Activated T-helper 1 cell treated with anti-CD3 and anti-CD28 coated beads, Interleukin-12 subunit alpha, Interleukin-12 subunit beta, Interleukin-2, Interleukin-4 antibody, amounts not matched to agents 30 ng/mL and 10 ng/mL and 1 ng/mL, durations not matched to agents 14 hours and 24 hours and 36 hours (primary cell): ENCODE measurements around the gene PSMC6. TPM values are rescaled to one million over a fixed set of nuclear protein-coding genes. Genes with fewer than 3 reads are reported as not detected.
"Not testable (repeated sequence)": the region's sequence is repeated elsewhere in the genome, so short reads cannot be mapped to it uniquely, and the experiment has no call there.

Source experiments
- DNase-seq: peaks from one replicate; pipeline ENCODE4 v3.0.0; 2021; ENCODE audit warnings: low spot score
- H3K27ac Mint-ChIP-seq: one replicate; pipeline ENCODE4 v1.8.0; 2021; ENCODE audit warnings: mild to moderate bottlenecking, mixed read lengths
- H3K27me3 Mint-ChIP-seq: one replicate; pipeline ENCODE4 v1.8.0; 2022; ENCODE audit warnings: mild to moderate bottlenecking, moderate library complexity, mixed read lengths; ENCODE audit not compliant: insufficient read depth
- H3K36me3 Mint-ChIP-seq: one replicate; pipeline ENCODE4 v1.8.0; 2021; ENCODE audit warnings: low read depth, mixed read lengths
- H3K4me1 Mint-ChIP-seq: one replicate; pipeline ENCODE4 v1.8.0; 2021; ENCODE audit warnings: low read depth, mixed read lengths
- H3K4me3 Mint-ChIP-seq: one replicate; pipeline ENCODE4 v1.8.0; 2021; ENCODE audit warnings: mild to moderate bottlenecking, moderate library complexity, mixed read lengths
- H3K9me3 Mint-ChIP-seq: one replicate; pipeline ENCODE4 v1.8.0; 2021; ENCODE audit warnings: mixed read lengths
- intact Hi-C: fragments of 100-400 bp; cut with micrococcal nuclease; formaldehyde crosslinking; loops from one replicate; pipeline ENCODE4 v1.15.1; 2024
- total RNA-seq: library from RNA; stranded (reverse); gene quantifications from 2 replicates; pipeline ENCODE4 v1.2.3, GENCODE V29; 2022

Gene PSMC6
- total RNA-seq, 1 donor from 2014 or later, result 130 TPM

- peak overlapping the region; percentile 59 for H3K27ac Mint-ChIP-seq
- intact Hi-C loops, result loop anchor here (5.0 kb wide), 1 partner anchor 1708 kb away; no protein-coding TSS in a partner anchor
These were observed 22.0 kb downstream of the PSMC6 start for GRCh38 chr14:52729035-52729434.

GRCh38 chr14:52729585-52729924, 22.6 kb downstream of the PSMC6 start:
- H3K36me3 Mint-ChIP-seq, result peaks cover 36% of the 10 kb centered on the region
- peak overlapping the region; percentile 91 for H3K4me3 Mint-ChIP-seq
- intact Hi-C loops, result loop anchor here (5.0 kb wide), 1 partner anchor 1708 kb away; no protein-coding TSS in a partner anchor
- no peaks in the 10 kb centered on the region for H3K27me3 Mint-ChIP-seq
- peak overlapping the region; percentile 76 for H3K27ac Mint-ChIP-seq
- H3K9me3 Mint-ChIP-seq, result no peaks in the 10 kb centered on the region
- peaks cover 38% of the 10 kb centered on the region for H3K4me1 Mint-ChIP-seq
- no peak for DNase-seq

More at GRCh38 chr14:52729035-52729434, 22.0 kb downstream of the PSMC6 start:
- H3K36me3 Mint-ChIP-seq, result peaks cover 32% of the 10 kb centered on the region
- not testable (repeated sequence) for H3K27me3 Mint-ChIP-seq, H3K9me3 Mint-ChIP-seq, DNase-seq
- peaks cover 38% of the 10 kb centered on the region for H3K4me1 Mint-ChIP-seq
- peak overlapping the region; percentile 61 for H3K4me3 Mint-ChIP-seq

GRCh38 chr14:52729925-52730708, 23.1 kb downstream of the PSMC6 start, which contains the start of gene STYX:
Gene STYX (plus strand): TSS chr14:52730166. CDS start chr14:52730475, 309 bp downstream.
- peak; percentile 96 for DNase-seq
- Mint-ChIP-seq H3K4me3 (peak within 1 kb of the TSS; percentile 91), H3K9me3 (no peaks in the 10 kb centered on the region), H3K27me3 (no peaks in the 10 kb centered on the region), H3K36me3 (peaks cover 37% of the 10 kb centered on the region), H3K4me1 (peaks cover 37% of the 10 kb centered on the region), H3K27ac (peak within 1 kb of the TSS; percentile 76)
- intact Hi-C loops, result loop anchor here (1.0 to 10.0 kb wide), 9 partner anchors 12 to 1707 kb away; partner anchors contain the start of genes FRMD6, GNPNAT1, GPR137C and PSMC6

- no peaks in the 10 kb centered on the region for H3K27me3 Mint-ChIP-seq
- peaks cover 38% of the 10 kb centered on the region for H3K4me1 Mint-ChIP-seq
- DNase-seq, result no peak
- intact Hi-C loops, result loop anchor here (1.0 to 10.0 kb wide), 8 partner anchors 12 to 1076 kb away; partner anchors contain the start of genes FRMD6, GNPNAT1, GPR137C and PSMC6
- peak overlapping the region; percentile 76 for H3K27ac Mint-ChIP-seq
- peak overlapping the region; percentile 91 for H3K4me3 Mint-ChIP-seq
- peaks cover 35% of the 10 kb centered on the region for H3K36me3 Mint-ChIP-seq
- H3K9me3 Mint-ChIP-seq, result no peaks in the 10 kb centered on the region
These were observed 23.7 kb downstream of the PSMC6 start for GRCh38 chr14:52730709-52731111.

- intact Hi-C loops, result loop anchor here (5.0 to 10.0 kb wide), 3 partner anchors 82 to 1079 kb away; partner anchors contain the start of gene FRMD6
- no peak for DNase-seq
- no peak overlapping the region for H3K4me3 Mint-ChIP-seq
- no peaks in the 10 kb centered on the region for H3K9me3 Mint-ChIP-seq
- H3K27ac Mint-ChIP-seq, result no peak overlapping the region
- H3K4me1 Mint-ChIP-seq, result peaks cover 54% of the 10 kb centered on the region
- peaks cover 35% of the 10 kb centered on the region for H3K36me3 Mint-ChIP-seq
- no peaks in the 10 kb centered on the region for H3K27me3 Mint-ChIP-seq
These were observed 26.8 kb downstream of the PSMC6 start for GRCh38 chr14:52733824-52734223.

GRCh38 chr14:52735921-52736489, 29.0 kb downstream of the PSMC6 start:
- H3K27ac Mint-ChIP-seq, result no peak overlapping the region
- H3K27me3 Mint-ChIP-seq, result no peaks in the 10 kb centered on the region
- H3K9me3 Mint-ChIP-seq, result no peaks in the 10 kb centered on the region
- peaks cover 35% of the 10 kb centered on the region for H3K36me3 Mint-ChIP-seq
- no peak overlapping the region for H3K4me3 Mint-ChIP-seq
- intact Hi-C loops, result loop anchor here (10.0 kb wide), 1 partner anchor 1081 kb away; the partner anchor contains the start of gene FRMD6
- no peak for DNase-seq
- peaks cover 50% of the 10 kb centered on the region for H3K4me1 Mint-ChIP-seq

- DNase-seq, result no peak
- intact Hi-C loops, result loop anchor here (10.0 kb wide), 1 partner anchor 1084 kb away; the partner anchor contains the start of gene FRMD6
- H3K27ac Mint-ChIP-seq, result no peak overlapping the region
- no peak overlapping the region for H3K4me3 Mint-ChIP-seq
- H3K9me3 Mint-ChIP-seq, result no peaks in the 10 kb centered on the region
- H3K36me3 Mint-ChIP-seq, result peaks cover 26% of the 10 kb centered on the region
- H3K4me1 Mint-ChIP-seq, result peaks cover 53% of the 10 kb centered on the region
- H3K27me3 Mint-ChIP-seq, result no peaks in the 10 kb centered on the region
These were observed 31.4 kb downstream of the PSMC6 start for GRCh38 chr14:52738409-52738808.

GRCh38 chr14:52740751-52741150, 33.8 kb downstream of the PSMC6 start:
- DNase-seq, result no peak
- Mint-ChIP-seq H3K4me1 (peaks cover 47% of the 10 kb centered on the region), H3K9me3 (no peaks in the 10 kb centered on the region), H3K27ac (no peak overlapping the region), H3K4me3 (no peak overlapping the region), H3K36me3 (peaks cover 17% of the 10 kb centered on the region), H3K27me3 (no peaks in the 10 kb centered on the region)
- intact Hi-C loops, result no loop called here

- peak overlapping the region; percentile 75 for H3K4me3 Mint-ChIP-seq
- peak overlapping the region; percentile 89 for H3K27ac Mint-ChIP-seq
- intact Hi-C loops, result loop anchor here (1.0 kb wide), 2 partner anchors 12 to 35 kb away; partner anchors contain the start of genes PSMC6 and STYX
- peaks cover 36% of the 10 kb centered on the region for H3K4me1 Mint-ChIP-seq
- H3K27me3 Mint-ChIP-seq, result no peaks in the 10 kb centered on the region
- DNase-seq, result no peak
- H3K36me3 Mint-ChIP-seq, result peaks cover 20% of the 10 kb centered on the region
- H3K9me3 Mint-ChIP-seq, result no peaks in the 10 kb centered on the region
These were observed 34.9 kb downstream of the PSMC6 start for GRCh38 chr14:52741865-52742264.

- peaks cover 7% of the 10 kb centered on the region for H3K4me1 Mint-ChIP-seq
- no peak overlapping the region for H3K27ac Mint-ChIP-seq
- intact Hi-C loops, result no loop called here
- H3K4me3 Mint-ChIP-seq, result no peak overlapping the region
- no peaks in the 10 kb centered on the region for H3K9me3 Mint-ChIP-seq
- no peak for DNase-seq
- peaks cover 32% of the 10 kb centered on the region for H3K36me3 Mint-ChIP-seq
- H3K27me3 Mint-ChIP-seq, result no peaks in the 10 kb centered on the region
These were observed 41.8 kb downstream of the PSMC6 start for GRCh38 chr14:52748647-52749292.

GRCh38 chr14:52755607-52756316, 48.8 kb downstream of the PSMC6 start:
- no peaks in the 10 kb centered on the region for H3K27me3 Mint-ChIP-seq
- no peak overlapping the region for H3K4me3 Mint-ChIP-seq
- H3K27ac Mint-ChIP-seq, result no peak overlapping the region
- intact Hi-C loops, result no loop called here
- no peak for DNase-seq
- no peaks in the 10 kb centered on the region for H3K9me3 Mint-ChIP-seq
- peaks cover 11% of the 10 kb centered on the region for H3K36me3 Mint-ChIP-seq
- H3K4me1 Mint-ChIP-seq, result no peaks in the 10 kb centered on the region

GRCh38 chr14:52759145-52759544, 52.1 kb downstream of the PSMC6 start:
- no peak for DNase-seq
- Mint-ChIP-seq H3K4me1 (peaks cover 14% of the 10 kb centered on the region), H3K36me3 (peaks cover 12% of the 10 kb centered on the region), H3K27me3 (no peaks in the 10 kb centered on the region), H3K27ac (no peak overlapping the region), H3K9me3 (no peaks in the 10 kb centered on the region), H3K4me3 (no peak overlapping the region)
- intact Hi-C loops, result no loop called here
